CD4-positive, alpha-beta T cell (primary cell): Measurements from ENCODE around the gene KLHL17. TPM values are rescaled to one million over a fixed set of nuclear protein-coding genes. Genes with fewer than 3 reads are reported as not detected.

Experiments
- ATAC-seq: fragments of 200-7000 bp; cut with Tn5 transposase; one replicate; pipeline ENCODE4 v1.10.0; 2022; ENCODE audit warnings: mild to moderate bottlenecking; ENCODE audit not compliant: poor library complexity
- CTCF ChIA-PET: fragments of 350-600 bp; sonication (Branson Sonifier 250); formaldehyde crosslinking; loops from one replicate; lab custom pipeline; 2021; ENCODE audit warnings: antibody characterized with exemption, inconsistent platforms; lab: Charles Lee
- POLR2A ChIA-PET: fragments of 350-600 bp; sonication (Branson Sonifier 250); formaldehyde crosslinking; loops from one replicate; lab custom pipeline; 2021; ENCODE audit warnings: antibody characterized with exemption, inconsistent platforms; lab: Charles Lee
- DNase-seq, 14 experiments: peaks; one replicate each; pipeline ENCODE4 v3.0.0-alpha.2; 2013 to 2020; ENCODE audit warnings: mixed read lengths in 2 of 14
- H3K27ac ChIP-seq, 2 donors: one replicate each; pipeline versions ENCODE4 v1.5.1 to v1.7.0; 2013; ENCODE audit warnings: low read length in 2 of 2, low read depth in 1 of 2, mild to moderate bottlenecking in 1 of 2
- H3K27me3 ChIP-seq, 2 experiments: 1 replicate in 1 of 2; 2 replicates in 1 of 2; pipeline versions ENCODE4 v1.6.1 to v1.7.0; 2013; ENCODE audit warnings: low read length in 2 of 2, control low read depth in 1 of 2, mild to moderate bottlenecking in 1 of 2, moderate library complexity in 1 of 2; ENCODE audit not compliant: insufficient read depth in 2 of 2, control insufficient read depth in 1 of 2
- H3K36me3 ChIP-seq: one replicate; pipeline ENCODE4 v1.6.1; 2013; ENCODE audit warnings: low read length, control low read depth; ENCODE audit not compliant: insufficient read depth
- H3K4me1 ChIP-seq: one replicate; pipeline ENCODE4 v1.6.1; 2013; ENCODE audit warnings: low read length, control low read depth; ENCODE audit not compliant: insufficient read depth
- H3K4me3 ChIP-seq: one replicate; pipeline ENCODE4 v1.5.1; 2013; ENCODE audit warnings: mild to moderate bottlenecking, low read length, moderate library complexity
- H3K9me3 ChIP-seq, 2 experiments: 1 replicate in 1 of 2; 2 replicates in 1 of 2; pipeline versions ENCODE4 v1.6.1 to v1.7.0; 2013; ENCODE audit warnings: low read length in 2 of 2, mild to moderate bottlenecking in 2 of 2, control low read depth in 1 of 2, moderate library complexity in 1 of 2; ENCODE audit not compliant: control insufficient read depth in 1 of 2, insufficient read depth in 1 of 2
- H3K27ac Mint-ChIP-seq: one replicate; pipeline ENCODE4 v1.8.0; 2020; ENCODE audit warnings: mixed read lengths
- H3K27me3 Mint-ChIP-seq: one replicate; pipeline ENCODE4 v1.8.0; 2021; ENCODE audit warnings: mixed read lengths
- H3K36me3 Mint-ChIP-seq: one replicate; pipeline ENCODE4 v1.8.0; 2021; ENCODE audit warnings: low read depth, mixed read lengths
- H3K4me1 Mint-ChIP-seq: one replicate; pipeline ENCODE4 v1.8.0; 2021; ENCODE audit warnings: low read depth, mixed read lengths
- H3K4me3 Mint-ChIP-seq: one replicate; pipeline ENCODE4 v1.8.0; 2020; ENCODE audit warnings: mild to moderate bottlenecking, mixed read lengths
- H3K9me3 Mint-ChIP-seq: one replicate; pipeline ENCODE4 v1.8.0; 2020; ENCODE audit warnings: mixed read lengths
- intact Hi-C, 2 experiments: fragments of 100-400 bp; cut with DNase I in 1 of 2; cut with micrococcal nuclease in 1 of 2; formaldehyde crosslinking; loops; one replicate each; pipeline versions ENCODE4 v1.15.1 to v1.9.0; 2023 to 2025; cut with DNase I, micrococcal nuclease
- total RNA-seq, 174 experiments: library from RNA in 2 of 174; stranded (reverse) in 2 of 174; gene quantifications; one replicate each; pipeline ENCODE4 v1.2.3 and lab custom pipeline; 2021 to 2026
- TF ChIP-seq, protein P1 (sequence below): fragments of 200-600 bp; IDR thresholded peaks from one replicate; pipeline ENCODE4 v1.8.0; 2022; ENCODE audit warnings: antibody characterized with exemption, mild to moderate bottlenecking

KLHL17 gene
- total RNA-seq, 2 experiments from 2014 or later, result 13.9 TPM

DNA sequence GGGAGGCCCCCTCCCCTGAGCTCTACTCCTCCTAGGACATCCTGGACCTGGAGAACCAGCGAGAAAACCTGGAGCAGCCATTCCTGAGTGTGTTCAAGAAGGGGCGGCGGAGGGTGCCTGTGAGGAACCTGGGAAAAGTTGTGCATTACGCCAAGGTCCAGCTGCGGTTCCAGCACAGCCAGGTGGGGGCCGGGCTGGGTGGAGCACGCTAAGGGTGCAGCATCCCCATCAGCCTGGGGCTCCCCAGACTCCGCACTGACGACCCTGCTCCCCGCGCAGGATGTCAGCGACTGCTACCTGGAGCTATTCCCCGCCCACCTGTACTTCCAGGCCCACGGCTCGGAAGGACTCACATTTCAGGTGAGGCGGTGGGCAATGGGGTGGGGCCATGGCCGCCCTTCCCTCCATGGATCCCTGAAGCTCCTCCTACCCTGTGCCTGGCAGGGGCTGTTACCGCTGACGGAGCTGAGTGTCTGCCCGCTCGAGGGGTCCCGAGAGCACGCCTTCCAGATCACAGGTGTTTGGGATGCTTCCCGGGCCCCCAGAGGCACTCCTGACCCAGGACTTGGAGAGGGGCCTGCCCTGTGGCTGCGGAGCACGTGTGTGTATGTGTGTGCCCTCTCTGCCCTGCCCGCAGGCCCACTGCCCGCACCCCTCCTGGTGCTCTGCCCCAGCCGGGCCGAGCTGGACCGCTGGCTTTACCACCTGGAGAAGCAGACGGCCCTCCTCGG is 10.0 kb downstream of the KLHL17 start:
- ChIA-PET CTCF (no interaction called here), POLR2A (interaction anchor here (1.1 kb wide), 1 partner anchor 31 kb away, joined by 3 read pairs; no protein-coding TSS in a partner anchor)
- TF ChIP-seq, protein P1, sequence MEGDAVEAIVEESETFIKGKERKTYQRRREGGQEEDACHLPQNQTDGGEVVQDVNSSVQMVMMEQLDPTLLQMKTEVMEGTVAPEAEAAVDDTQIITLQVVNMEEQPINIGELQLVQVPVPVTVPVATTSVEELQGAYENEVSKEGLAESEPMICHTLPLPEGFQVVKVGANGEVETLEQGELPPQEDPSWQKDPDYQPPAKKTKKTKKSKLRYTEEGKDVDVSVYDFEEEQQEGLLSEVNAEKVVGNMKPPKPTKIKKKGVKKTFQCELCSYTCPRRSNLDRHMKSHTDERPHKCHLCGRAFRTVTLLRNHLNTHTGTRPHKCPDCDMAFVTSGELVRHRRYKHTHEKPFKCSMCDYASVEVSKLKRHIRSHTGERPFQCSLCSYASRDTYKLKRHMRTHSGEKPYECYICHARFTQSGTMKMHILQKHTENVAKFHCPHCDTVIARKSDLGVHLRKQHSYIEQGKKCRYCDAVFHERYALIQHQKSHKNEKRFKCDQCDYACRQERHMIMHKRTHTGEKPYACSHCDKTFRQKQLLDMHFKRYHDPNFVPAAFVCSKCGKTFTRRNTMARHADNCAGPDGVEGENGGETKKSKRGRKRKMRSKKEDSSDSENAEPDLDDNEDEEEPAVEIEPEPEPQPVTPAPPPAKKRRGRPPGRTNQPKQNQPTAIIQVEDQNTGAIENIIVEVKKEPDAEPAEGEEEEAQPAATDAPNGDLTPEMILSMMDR, result no peak
- Histone ChIP-seq H3K4me1 (peaks cover 21% of the 10 kb centered on the region), H3K4me3 (no peak overlapping the region), H3K27ac (no peak overlapping the region), H3K9me3 (peaks cover 0 to 13% of the 10 kb centered on the region in 2 experiments), H3K36me3 (no peaks in the 10 kb centered on the region), H3K27me3 (peaks cover 18 to 24% of the 10 kb centered on the region in 2 experiments)
- Mint-ChIP-seq H3K27me3 (peaks cover 22% of the 10 kb centered on the region), H3K4me1 (no peaks in the 10 kb centered on the region), H3K27ac (no peak overlapping the region), H3K4me3 (no peak overlapping the region), H3K9me3 (no peaks in the 10 kb centered on the region), H3K36me3 (no peaks in the 10 kb centered on the region)
- ATAC-seq (no peak), DNase-seq (peak in 1 of 14 experiments; percentile 15)
- intact Hi-C loops, result no loop called here

DNA sequence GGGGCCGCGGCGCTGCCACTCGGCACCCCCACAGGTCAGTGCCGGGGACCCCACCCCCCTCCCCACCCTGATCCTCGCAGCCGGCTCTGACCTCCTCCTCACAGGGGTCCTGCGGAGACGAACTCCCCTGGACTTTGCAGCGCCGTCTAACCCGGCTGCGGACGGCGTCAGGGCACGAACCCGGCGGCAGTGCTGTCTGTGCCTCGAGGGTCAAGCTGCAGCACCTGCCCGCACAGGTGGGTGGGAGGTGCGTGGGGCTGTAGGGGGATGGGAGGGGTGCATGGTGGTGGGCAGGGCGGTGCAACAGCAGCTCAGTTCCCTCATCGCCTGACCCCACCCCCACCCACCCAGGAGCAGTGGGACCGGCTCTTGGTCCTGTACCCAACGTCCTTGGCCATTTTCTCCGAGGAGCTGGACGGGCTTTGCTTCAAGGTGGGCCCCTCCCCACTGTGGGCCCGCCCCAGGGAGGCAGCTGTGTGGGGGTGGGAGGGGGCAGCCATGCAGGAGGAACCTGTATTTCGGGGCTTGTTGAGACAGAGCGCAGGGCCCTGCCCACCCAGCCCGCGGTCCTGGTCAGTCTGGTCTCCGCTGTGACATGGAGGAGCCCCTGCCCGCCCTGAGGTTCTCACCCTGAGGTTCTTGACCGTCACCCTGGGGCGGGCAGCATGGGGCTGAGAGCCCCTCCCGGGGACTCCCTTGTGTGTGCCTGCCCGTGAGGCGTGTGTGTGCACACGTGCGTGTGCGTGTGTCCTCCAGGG is 10.8 kb downstream of the KLHL17 start:
- Histone ChIP-seq H3K9me3 (peaks cover 0 to 15% of the 10 kb centered on the region in 2 experiments), H3K4me3 (no peak overlapping the region), H3K27ac (no peak overlapping the region), H3K4me1 (peaks cover 22% of the 10 kb centered on the region), H3K36me3 (no peaks in the 10 kb centered on the region), H3K27me3 (peaks cover 21 to 28% of the 10 kb centered on the region in 2 experiments)
- intact Hi-C loops, result no loop called here
- POLR2A ChIA-PET, result interaction anchor here (1.1 kb wide), 1 partner anchor 30 kb away, joined by 3 read pairs; no protein-coding TSS in a partner anchor
- H3K36me3 Mint-ChIP-seq, result no peaks in the 10 kb centered on the region
- DNase-seq (peak in 1 of 14 experiments; percentile 31), ATAC-seq (no peak)
- H3K4me1 Mint-ChIP-seq, result peaks cover 7% of the 10 kb centered on the region
- H3K27ac Mint-ChIP-seq, result no peak overlapping the region
- peaks cover 30% of the 10 kb centered on the region for H3K27me3 Mint-ChIP-seq
- CTCF ChIA-PET, result no interaction called here
- TF ChIP-seq, protein P1, result no peak
- no peak overlapping the region for H3K4me3 Mint-ChIP-seq
- H3K9me3 Mint-ChIP-seq, result no peaks in the 10 kb centered on the region

- peaks cover 30% of the 10 kb centered on the region for H3K27me3 Mint-ChIP-seq
- ATAC-seq (no peak), DNase-seq (peak in 1 of 14 experiments; percentile 25)
- Histone ChIP-seq H3K4me3 (no peak overlapping the region), H3K9me3 (peaks cover 0 to 15% of the 10 kb centered on the region in 2 experiments), H3K27me3 (peaks cover 21 to 28% of the 10 kb centered on the region in 2 experiments), H3K4me1 (peaks cover 19% of the 10 kb centered on the region), H3K27ac (no peak overlapping the region), H3K36me3 (no peaks in the 10 kb centered on the region)
- H3K4me1 Mint-ChIP-seq, result peaks cover 7% of the 10 kb centered on the region
- no peaks in the 10 kb centered on the region for H3K9me3 Mint-ChIP-seq
- CTCF ChIA-PET, result no interaction called here
- no peaks in the 10 kb centered on the region for H3K36me3 Mint-ChIP-seq
- POLR2A ChIA-PET, result no interaction called here
- TF ChIP-seq, protein P1, result no peak
- no peak overlapping the region for H3K27ac Mint-ChIP-seq
- no peak overlapping the region for H3K4me3 Mint-ChIP-seq
- intact Hi-C loops, result no loop called here
Observed at GRCh38 chr1:971751-972506, 11.5 kb downstream of the KLHL17 start.
